Stimulated activated CD8-positive, alpha-beta memory T cell treated with anti-CD3 and anti-CD28 coated beads, Interleukin-4, amount 100 ng/mL, for 24 hours (primary cell): Measurements from ENCODE around the gene NRF1.
"Not testable (repeated sequence)": the region's sequence is repeated elsewhere in the genome, so short reads cannot be mapped to it uniquely, and the experiment has no call there.

Source experiments
- DNase-seq: peaks from one replicate; pipeline ENCODE4 v3.0.0-alpha.2; 2020; ENCODE audit warnings: low read depth

The NRF1 gene

DNA sequence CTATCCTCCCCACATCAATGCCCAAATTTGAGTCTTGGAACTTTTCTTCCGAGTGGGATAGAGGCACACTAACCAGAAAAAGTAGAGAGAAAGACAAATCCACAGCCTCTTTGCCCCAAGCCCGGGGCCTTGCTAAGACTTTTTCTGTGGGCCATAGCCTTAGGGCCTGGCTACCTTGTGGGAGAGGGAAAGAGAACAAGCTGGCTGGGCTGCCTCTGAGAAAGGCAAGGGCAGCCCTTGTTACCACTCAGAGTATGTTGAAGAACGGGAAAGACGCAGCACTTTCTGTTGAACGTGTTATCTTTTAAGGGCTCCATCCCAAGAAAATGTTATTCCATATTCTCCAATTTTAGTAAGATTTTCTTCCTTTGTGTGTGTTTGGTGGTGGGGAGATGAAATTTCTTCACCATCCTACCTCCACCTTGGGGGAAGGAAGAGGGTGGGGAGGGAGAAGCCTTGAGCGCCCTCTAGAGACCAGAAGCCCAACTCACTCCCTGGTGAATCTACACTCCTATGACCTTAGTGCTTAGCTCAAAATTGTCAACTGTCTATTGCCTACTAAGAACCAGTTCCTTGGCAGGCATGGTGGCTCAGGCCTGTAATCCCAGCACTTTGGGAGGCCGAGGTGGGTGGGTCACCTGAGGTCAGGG, 3.9 kb upstream of the NRF1 start:
- DNase-seq: no peak

DNA sequence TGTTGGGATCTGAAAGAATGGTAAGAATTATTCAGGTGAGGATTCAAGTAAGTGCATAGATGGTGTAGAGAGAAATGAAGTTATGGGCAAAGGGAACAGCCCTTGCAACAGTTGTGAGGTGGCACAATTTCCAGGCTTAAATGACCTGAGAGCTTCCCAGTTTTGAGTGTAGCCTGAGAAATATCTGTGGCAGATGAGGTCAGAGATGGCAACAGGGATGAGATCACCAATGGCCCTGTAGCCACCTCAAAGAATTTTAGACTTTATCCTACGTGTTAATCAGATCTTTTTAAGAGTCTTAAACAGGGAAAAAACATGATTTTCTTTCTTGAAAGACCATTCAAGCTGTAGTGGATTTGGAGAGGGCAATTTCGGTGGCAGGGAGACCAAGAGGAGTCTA, 1.9 kb upstream of the NRF1 start:
- no peak for DNase-seq

DNA sequence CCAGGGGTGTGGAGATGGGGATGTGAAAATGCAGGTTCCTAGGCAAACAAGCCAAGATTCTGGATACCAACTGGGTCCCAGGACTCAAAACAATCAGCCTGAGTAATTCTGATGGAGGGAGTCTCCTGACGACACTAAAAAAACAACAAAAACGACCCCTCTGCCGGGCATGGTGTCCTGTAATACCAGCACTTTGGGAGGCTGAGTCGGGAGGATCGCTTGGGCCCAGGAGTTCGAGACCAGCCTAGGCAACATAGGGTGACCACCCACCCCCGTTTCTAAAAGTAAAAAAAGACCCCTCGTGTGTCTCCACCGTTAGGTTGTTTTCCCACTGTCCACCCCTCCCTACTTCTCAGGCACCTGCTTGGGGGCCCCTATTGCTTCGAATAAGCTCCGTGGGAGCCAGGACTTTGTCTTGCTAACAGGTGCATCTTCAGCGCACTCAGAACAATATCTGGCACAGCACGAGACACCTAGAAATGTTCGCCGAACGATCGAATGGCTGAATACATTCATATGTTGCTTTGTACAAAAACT, 743 bp upstream of the NRF1 start:
- DNase-seq: no peak

DNA sequence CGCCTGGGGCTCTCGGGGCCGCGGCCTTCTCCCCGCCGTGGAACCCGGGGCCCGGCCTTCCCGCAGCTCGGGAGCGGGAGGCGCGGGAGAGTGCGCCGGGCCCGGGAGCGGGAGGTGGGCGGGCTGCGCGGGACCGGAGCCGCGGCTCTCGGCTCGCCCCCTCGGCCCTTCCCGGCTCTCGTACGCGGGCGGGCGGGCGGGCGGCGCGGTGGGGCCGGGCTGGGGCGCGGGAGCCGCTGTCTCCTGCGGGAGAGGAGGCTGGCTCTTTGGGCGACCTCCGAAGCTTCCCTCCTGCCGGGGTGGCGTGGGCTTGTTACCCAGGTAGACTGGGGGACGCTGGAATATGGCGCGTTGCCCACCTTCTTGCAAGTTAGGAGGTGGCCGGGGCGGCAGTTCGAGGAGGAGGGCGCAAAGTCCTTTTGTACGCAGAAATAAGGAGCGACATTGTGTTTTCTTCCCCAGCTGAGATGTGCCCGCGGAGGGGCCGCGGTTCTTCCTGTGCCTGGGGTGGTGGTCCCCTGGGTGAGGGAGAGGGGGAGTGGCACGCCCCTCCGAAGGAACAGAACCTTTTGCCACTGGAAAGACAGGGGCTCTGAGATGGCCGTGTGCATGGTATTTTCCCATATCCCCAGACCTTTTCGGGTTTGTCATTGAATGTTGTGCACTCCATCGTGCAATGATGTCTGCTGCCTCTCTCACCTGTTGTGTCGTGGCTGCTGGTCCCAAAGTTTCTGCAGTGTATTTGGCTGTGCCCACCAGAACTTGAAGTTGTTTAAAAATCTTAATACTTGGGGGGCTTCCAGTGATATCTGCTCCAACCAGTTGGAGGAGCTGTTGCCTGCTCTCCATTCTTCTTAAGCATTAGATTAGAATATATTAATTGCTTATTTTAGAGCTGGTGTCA, 844 bp downstream of the NRF1 start:
- no peak for DNase-seq

DNA sequence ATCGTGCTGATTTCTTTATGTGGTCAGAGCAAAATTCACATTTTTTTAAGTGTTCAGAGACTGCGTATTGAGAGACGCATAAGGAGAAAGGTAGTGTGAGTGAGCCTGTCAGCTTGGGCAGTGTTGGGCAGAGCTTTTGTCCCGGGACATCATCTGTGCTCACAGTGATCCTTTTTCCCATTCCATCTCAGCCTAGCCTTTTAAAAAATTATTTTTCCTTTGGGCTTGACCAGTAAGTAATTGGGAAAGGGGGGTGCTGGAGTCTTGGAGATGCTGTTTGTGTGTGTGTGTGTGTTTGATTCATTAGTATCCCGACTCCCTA, 1.5 kb downstream of the NRF1 start:
- DNase-seq: no peak

DNA sequence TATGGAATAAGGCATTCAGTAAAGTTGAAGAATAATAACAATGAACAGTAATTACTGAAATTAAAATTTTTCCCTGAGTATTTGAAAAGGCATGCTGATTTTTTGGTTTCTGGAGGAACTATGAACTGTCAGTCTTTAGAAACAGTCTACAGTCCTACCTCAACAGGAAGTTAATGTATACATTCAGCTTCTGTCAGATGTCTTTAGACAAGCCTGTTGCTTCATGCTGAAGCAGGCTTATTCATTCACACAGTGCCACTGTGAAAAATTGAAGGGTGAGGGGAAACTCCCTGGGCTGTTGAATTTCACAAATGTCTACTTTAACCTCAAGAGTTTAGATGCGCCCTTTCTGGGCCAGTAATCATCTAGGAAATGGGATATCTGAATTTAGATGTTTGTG, 3.5 kb downstream of the NRF1 start:
- DNase-seq: no peak

DNA sequence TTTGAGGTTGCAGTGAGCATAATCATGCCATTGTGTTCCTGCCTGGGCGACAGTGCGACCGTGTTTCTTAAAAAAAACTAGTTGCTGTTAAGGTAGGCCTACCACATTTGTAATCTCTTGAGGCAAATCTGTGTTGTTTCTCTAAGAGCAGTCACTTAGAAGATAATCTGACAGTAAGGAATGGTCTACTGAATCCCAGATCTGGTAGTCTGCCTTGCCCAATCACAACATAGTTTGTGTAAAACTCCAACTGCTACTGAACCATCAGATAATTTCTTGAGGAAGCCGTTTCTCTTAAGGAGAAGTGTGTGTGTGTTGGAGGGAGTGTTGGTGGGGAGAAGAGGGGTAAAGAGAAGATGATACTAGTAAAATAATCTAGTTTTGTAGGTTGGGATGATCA, 5.0 kb downstream of the NRF1 start:
- DNase-seq: no peak

DNA sequence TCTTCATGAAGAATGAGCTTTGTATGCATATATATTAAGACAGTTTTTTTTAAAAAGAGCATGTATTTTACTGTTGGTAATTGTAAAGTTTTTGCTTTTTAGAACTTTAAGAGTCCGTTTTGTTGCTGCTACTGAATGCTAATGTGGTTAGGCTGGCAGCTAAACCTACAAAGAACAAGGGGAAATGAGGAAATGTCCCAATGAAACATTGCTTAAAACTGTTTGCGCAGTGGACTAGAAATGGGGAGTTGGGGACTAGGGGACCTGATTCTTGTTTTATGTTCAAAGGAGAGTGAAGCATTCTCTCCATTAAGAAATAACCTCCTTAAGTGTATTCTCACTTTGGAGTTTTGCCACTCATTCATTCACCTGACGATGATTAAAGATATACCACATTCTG, 5.7 kb downstream of the NRF1 start:
- DNase-seq: no peak

DNA sequence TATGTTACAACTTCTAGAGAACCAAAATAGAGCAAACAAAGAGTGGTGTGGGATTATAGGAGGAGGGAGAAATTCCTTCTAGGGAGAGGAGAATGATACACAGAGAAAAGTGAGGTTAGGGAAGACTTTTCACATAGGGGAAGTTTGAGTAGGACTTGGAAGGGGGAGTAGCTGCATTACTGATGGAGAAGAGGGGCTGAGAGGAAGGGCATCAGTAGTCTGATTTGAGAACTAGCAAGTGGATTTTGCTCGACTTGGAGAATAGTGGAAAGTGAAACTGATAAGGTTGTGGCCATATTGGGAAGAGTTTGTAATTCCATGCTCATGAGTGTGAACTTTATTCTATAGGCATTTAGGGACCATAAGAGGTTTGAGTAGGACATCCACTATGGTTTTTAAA, 6.1 kb downstream of the NRF1 start:
- no peak for DNase-seq

DNA sequence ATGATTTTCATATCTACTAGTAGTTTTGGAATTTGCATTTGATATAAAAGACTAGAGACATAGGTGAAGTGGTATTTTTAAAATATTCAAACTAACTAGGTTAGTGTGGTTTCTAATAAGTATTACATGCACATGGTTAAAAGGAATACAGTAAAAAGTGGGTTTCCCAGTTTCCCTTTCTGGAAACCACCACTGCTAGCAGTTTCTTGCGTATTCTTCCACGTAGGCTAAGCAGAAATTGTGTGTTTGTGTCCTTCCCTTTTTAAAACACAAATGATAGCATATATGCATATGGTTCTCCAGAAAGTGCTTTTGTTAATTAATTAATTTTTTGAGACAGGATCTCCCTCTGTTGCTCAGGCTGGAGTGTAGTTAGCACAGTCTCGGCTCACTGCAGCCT, 15.4 kb downstream of the NRF1 start:
- DNase-seq: no peak

DNA sequence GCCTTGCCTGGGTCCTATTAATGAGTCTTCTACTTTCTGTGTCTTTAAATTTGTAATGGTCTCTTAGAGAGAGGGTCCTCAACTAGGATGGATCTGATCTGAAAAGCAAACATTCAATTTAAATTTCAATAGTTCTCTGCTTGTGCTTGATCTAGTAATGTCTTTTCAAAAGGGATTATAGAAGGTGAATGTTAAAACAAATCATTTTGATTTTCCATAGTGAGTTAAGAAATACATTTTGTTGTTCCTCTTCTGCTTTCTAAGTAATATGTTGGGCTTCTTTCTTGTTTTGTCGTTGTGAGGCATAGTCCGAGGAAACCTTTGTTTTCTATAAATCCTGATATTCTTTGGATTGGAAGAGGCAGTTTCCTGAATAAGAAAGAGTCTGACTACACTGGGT, 18.8 kb downstream of the NRF1 start:
- DNase-seq: no peak

DNA sequence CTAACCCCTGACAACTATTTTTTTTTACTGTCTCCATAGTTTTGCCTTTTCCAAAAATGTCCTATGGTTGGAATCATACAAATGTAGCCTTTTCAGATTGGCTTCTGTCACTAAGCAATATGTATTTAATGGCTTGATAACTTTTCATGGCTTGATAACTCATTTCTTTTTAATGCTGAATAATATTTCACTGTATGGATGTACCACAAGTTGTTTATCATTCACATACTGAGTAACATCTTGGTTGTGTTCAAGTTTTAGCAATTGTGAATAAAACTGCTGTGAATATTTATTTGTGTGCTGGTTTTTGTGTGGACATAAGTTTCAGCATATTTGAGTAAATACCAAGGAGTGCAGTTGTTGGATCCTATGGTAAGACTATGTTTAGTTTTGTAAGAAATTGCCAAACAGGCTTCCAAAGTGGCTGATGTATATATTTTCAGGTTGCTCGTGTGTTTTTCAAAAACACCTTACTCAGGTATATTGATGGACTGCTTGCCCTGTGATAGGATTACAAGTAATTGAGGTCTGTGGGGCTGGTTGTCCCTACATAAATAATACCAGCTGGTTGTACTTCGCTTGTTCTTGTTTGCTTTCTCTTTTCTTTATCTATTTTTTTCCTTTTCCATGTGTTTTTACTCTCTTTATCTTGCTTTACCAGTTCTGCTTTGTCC, 23.0 kb downstream of the NRF1 start:
- DNase-seq: no peak

DNA sequence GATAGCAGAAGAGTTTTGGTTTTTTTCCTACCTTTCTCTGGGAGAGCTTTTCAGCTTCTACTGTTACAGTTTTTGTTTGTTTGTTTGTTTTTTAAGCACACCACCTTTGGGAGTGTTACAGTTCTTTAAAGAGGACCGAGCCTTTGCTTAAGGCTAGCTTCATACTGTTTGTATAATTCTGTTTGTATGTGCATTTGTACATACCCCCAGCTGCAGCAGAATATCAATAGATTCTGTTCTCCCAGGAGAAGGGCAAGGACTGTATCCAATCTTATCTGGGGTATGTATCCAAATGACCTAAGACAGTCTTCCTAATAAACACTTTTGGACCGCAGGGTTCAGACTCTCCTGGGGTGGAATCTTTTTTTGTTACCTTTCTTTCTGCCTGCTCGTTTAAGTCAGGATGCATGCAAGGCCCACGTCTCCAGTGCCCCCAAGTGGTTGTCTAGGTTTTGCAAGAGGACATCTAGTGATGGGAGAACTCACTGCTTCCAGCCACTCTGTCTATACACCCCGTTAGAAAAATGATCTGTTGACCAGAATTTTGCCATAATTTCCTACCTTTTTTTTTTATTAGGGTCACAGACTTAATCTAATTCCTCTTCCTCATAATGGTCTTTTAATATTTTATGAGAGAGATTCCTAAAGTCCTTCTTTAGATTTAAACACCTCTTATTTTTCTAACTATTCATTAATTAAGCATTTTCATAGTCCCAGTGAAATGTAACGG, 23.9 kb downstream of the NRF1 start:
- peak; percentile 49 for DNase-seq

DNA sequence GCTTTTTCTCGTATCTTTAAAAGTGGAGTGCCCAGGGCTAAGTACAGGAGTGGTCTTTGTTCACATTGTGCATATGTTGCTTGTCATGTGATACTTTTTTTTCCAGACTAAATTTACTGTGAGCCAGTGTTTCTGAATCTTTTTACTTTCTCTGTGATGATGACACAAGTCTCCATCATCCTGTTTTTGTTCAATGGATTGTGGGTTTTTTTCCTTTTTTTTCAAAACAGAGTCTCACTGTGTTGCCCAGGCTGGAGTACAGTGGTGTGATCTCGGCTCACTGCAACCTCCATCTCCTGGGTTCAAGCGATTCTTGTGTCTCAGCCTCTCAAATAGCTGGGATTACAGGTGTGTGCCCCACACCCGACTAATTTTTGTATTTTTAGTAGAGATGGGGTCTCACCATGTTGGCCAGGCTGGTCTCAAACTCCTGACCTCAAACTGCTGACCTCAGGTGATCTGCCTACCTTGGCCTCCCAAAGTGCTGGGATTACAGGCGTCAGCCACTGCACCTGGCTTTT, 24.6 kb downstream of the NRF1 start:
- not testable (repeated sequence) for DNase-seq

DNA sequence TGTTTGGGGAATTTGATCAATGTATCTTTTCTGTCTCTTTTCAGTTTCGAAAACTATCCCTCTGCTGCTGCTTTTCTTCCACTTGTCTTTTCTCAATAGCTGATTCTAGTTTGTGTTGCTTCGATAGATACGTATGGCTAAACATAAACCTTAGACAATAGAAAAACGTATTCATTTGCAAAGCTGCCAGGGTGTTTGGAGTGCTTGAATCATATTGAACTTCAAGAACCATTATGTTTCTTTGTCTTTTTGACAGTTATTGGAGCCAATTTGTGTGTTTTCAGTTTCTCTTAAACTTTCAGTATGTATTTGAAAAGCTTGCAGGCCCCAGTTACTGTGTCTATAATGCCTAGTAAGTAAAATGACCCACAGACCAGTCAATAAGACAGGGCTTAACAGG, 25.1 kb downstream of the NRF1 start:
- DNase-seq: no peak

DNA sequence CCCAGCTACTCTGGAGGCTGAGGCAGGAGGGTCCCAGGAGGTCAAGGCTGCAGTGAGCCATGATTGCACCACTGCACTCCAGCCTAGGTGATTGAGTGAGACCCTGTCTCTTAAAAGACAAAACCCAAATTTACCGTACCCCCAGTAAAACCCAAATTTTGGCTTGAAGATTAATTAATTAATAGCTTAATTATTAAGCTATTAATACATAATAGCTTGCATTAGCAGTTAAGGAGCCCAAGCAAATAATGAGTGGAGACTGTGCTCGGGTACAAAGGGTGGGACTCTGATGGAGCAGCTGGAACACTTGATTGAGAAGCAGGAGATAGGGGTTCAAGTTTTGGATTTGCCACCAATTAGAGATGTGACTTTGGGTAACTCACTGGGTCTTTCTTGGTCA, 28.9 kb downstream of the NRF1 start:
- DNase-seq: no peak

DNA sequence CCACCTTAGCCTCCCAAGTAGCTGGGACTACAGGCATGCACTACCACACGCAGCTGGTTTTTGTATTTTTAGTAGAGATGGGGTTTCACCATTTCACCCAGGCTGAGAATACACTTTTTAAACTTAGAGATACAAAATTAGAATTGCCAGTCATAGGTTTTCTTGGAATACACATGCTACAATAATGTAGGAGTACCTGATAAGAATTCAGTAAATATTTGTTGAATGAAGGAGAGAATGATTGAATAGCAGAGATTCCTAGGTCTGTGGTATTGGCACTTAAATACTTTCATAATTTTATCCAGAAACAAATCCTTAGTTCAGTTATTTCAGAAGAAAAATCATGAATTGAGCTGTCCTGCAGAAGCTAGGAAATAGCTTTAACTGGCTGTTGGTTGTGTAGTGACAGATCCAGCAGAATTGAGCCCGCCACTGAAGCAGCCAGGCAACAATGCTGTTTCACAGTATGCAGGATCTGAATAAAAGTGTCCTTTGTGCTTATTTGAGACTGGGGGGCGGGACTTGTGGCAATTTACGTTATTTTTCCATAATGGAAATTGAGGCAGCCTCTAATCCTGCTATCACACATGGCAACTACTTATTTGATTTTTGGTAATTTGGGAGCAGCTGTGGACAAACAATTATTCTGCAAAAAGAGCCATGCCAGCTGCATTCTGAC, 31.5 kb downstream of the NRF1 start:
- DNase-seq: no peak

DNA sequence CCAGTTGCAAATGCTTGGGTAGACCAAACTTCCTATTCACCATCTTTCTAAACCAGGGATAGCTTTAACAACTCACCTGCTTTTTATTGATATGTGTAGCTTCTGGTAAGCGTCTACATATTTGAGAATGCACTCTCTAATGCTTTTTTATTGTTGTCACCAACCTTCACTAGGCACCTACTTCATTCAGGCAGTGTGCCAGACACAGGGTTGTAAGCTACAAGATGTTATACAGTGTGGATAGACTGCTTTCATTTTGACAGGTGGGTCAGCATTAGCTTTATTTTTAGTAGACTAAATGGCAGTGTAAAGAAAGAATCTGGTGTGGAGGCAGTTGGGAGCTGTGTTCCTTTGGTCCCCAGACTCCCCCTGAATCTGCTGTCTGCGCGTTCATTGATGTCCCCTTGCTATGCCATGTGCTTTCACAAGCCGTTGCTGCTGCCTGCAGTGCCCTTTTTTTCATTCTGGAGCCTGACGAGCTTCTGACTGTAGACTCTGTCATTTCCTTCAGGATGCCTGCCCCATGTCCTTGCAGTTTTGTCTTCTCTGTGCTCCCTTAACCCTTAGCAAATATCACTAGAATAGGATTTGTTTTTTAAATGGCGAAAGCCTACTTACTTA, 32.1 kb downstream of the NRF1 start:
- DNase-seq: no peak

DNA sequence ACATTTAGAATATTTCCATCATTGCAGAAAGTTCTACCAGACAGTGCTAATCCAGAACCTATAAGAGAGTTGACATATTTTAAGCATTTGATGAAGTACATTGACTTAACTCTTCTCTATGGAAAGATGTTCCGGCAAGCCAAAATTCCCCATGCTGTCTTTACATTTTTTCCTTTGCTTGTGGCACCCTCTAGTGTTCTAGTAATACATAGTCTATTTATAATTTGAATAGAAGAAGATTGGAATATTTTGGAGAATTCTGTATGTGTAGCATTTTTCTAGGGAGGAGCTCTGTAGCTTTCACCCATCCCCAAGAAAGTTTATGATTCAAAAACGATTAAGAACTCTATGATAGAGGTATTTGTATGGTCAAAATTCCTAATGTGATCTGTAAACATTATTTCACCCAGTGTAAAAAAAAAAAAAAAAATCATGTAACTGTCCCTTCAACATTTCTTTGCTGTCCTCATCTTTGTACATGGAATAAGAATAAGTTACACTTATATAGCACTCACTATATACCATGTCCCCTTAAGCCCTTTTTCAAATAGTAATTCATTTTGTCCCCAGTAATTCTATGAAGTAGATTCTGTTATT, 33.2 kb downstream of the NRF1 start:
- no peak for DNase-seq

DNA sequence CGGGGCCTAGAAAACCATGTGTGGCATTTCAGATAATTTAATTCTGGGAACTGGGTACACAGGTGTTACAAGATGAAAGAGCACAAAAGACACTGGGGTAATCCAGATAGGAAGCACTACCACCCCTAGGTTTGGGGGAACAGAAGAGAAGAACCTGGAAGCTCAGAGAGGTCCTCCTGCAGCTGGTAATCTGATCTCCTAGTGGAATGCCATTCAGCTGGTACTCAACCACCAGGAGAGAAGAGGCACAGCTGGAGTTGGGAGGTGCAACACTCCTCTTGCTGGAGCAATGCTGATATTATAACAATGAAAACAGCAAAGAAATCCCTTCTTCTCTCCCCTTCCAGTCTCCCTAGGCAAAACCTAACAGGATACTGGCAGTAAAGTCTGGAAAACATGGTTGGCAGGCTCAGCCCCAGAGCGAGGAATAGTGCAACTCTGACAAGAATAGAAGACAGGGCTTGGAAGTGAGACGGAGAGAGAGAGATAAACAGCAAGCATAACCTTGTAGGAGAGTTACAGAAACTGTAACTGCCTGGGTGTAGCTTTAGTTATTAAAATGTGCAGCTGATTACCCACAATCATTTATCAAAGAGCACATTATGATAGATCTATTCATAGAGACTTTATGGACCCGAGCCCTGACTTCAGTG, 35.0 kb downstream of the NRF1 start:
- DNase-seq: no peak
